ENCODE data around the gene AOPEP.

The AOPEP gene

DNA sequence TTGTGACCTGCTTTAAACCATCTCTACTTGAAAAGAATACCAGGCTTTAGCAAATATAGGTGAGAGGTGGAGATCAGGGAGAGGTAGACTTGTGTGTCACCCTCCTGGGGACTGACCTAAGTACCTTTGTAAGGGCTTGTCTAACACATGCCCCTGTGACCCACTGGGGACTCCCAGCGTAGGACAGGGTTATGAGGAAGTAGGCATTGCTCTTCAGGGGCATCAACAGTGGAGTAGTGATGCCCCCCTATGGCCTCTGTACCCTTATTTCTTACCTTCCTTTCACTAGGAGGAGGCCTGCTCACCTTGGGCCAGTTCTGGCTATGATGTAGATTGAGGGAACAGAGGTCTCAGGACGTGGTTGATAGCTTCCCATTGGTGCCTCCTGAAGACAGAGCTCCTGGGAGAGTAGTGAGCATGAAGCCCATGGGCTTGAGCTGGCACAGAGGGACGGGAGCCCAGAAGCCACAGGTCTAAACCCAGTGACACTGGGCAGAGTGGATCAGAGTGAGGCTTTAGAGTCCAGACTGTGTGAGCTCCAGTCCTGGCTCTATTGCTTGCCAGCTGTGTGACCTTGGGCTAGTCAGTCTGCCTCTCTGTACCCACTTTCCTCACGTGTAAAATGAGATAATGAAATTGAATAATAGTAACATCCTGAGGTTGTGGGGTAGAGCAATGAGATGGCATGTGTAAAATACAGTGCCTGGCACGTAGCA is 191.7 kb downstream of the AOPEP start:
- DNase-seq (ENCODE audit: low spot score) = no peak

DNA sequence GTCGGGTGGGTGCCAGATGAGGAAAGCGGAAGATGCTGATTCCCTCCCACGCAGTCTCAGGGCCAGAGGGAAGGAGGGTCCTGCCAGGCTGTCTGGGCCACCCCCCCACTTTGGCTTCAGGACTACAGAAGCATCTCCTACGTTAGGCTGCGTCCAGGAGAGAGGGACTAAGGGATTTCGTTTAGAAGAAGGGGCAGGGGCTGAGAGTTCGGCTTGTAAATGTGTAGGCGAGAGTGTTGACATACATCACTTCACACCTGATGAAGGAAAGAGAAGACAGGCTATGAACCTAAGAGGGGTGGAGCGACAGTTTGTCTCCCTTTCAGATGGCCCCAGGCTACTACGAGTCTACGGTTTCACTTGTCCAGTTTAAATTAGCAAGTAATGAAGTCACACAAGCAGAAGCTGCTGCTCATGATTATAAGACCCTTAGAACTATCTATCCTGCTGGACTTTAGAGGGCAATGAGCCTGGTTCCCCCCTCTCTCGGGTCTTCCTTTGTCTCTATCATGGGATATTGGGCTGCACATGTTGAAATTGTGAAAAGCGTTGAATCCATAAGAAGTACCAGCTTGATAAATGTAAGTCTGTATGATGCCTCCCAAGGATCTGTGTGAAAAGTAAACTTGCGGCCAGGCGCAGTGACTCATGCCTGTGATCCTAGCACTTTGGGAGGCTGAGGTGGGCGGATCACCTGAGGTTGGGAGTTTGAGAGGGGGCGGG is 193.0 kb downstream of the AOPEP start:
- DNase-seq (ENCODE audit: low spot score) = no peak

DNA sequence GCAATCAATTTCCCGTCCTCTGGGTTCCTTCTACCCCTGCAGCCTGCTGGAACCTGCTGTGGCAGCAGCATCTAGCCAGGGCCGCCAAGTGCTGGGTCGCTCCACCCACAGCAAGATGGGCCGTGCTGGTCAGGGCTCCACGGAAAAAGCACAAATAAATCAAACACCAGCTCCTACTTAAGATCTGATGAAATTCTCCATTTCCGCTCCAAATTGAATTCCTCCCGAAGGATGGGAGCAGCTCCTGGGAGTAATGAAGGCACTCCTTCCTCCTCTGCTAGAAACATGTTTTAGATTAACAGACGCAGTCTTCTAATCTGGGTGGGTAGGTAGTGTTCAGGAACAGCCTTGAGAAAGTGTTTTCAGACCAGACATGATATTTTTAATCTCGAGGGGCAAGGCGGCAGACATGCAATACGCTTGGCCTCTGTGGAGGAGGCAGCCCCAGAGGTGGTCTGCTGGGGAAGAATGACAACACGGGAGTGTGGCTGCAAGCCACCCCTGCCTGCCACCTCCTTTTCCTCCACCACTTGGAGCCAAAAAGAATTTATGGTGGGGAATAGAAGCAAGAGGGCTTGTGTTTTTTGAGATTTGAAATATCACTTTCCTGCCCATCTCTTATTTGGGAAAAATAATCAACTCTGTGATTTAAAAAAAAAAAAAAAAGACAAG is 194.1 kb downstream of the AOPEP start:
- DNase-seq (ENCODE audit: low spot score) = no peak

DNA sequence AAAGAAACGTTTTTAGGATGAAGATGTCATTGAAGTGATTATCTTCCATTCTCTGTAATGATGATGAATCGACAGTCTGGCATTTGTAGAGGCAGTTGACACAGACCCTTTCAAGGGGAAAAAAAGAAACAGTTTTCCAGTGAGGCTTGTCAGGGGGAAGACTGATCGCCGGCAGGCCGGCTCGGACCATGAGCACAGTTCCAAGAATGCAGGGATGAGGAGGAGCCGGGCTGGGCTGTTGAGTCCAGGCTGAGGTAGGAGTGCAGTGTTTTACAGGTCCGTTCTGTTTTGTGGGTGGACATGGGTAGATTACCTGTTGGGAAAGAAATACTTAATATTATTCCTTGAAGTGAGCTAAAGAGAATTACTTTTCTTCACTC is 194.6 kb downstream of the AOPEP start:
- DNase-seq (ENCODE audit: low spot score) = no peak

DNA sequence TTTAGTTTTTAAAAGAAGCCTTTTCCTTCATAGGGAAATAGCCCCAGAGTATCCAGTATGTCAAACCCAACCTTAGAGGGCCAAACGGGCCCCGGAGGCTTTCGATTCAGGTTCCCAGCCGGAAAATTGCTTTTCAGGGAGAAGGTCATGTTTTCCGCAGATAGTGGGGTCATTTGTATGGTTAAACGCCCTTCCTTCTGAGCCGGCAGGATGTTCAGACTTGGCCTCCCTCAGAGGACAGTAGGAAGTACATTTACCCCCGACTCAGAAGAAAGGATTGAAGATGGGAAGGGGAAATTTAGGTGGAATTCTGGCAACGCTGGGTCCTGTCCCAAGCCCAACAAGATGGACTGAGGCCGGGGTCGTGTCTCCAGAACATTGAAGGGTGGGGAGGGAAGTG is 195.2 kb downstream of the AOPEP start:
- DNase-seq (ENCODE audit: low spot score) = no peak

DNA sequence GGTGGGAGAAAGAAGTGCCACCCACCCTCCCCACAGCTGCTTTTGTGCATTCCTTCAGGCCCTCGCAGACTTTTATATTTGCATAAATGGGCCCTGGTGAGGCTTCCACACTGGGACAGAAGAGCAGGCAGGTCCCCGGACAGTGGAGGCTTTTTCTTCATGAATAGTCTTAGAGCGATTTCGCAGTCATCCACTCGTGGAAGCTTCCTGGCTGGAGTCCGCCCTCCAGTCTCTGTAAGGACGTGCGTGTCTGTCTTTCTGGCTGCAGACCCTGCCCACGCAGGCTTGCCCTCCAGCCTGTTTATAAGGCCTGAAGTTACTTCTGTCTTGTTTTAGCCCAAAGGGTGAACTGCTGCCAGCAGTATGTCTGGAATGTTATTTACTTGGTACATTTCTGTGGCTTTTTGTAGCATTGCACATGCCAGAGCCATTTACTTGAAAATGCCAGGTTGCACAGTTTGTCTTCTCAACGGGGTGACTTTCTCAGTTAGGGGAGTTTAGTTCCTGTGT is 195.7 kb downstream of the AOPEP start:
- no peak for DNase-seq (ENCODE audit: low spot score)

DNA sequence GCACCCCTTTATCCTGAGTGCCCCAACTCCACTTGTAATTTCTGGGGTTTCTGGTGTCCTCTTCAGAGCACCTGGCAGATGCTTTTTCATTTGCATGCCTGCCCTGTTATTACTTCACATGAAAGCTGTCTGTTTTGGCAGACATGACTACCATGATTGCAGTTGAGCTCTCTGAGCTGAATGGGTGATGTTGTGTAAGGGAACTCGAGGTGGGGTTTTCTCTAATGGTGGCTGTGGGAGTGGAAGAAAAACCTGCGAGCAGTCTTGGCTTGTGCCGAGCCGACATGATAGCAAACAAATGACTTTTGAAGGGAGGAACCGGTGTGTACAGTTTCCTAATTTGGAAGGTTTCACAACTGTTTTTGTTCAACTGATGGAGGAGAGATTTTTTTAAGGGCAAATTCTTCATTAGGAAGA is 196.2 kb downstream of the AOPEP start:
- DNase-seq (ENCODE audit: low spot score) = no peak

DNA sequence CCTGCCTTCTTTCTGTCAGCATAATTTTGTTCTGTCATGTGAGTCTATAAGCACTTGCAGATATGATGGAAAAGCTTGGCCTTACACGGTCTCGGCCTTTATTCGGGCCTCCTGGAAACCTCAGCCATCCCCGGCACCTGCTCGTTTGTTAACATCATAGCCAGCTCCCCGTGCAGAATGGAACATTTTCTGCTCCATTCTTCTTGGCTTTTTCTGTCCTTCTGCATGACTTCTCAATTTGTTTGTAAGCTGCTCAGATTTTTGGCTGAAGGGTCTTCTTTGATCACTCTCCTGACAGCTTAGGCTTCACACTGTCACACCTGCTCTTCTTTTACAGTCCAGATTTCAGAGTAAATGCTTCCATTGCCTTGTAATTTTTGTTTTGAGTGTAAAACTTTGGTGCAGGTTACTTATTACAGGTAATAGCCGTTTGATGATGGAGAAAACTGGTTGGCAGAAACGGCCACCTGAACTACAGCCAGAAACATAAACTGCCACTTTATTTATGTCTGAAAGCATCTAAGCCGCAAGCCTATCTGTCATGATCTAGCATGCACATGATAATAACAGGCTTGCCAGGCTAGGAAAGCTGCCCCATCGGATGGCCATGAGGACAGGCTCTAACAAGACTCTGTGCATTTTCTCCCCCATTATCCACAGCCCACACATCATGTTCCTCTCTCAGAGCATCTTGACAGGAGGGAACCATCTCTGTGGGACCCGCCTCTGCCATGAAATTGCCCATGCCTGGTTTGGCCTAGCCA is 197.0 kb downstream of the AOPEP start:
- DNase-seq (ENCODE audit: low spot score) = no peak

DNA sequence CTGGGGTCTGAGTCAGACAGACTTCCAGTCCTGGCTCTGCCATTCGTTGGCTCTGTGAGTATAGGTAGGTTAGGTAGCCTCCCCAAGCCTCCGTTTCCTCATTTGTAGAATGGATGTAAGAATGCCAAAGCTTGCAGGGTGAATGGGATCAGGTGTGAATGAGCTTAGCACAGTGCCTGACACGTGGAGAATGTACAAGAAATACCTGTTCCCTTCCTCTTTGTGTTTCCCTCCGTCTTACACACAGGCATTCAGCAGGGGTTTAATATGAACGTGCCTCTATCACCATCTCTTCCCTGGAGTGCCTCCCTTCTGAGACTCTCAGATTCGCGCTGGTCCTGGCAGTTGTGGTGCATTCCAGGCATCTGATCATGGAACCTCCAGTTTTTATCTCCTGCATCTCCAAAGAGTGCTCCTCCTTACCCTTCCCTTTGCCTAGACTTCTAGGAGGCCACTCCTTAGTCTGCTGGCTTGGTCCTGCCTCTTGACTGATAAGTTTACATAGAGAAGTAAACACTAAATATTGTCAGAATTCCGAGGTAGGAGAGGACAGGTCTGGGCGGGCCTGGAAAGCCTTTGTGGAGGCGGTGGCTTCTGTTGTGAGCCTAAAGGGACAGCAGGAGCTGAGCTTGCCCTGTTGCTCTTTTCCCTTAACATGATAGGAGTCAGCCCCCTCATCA is 199.4 kb downstream of the AOPEP start:
- DNase-seq (ENCODE audit: low spot score) = no peak

DNA sequence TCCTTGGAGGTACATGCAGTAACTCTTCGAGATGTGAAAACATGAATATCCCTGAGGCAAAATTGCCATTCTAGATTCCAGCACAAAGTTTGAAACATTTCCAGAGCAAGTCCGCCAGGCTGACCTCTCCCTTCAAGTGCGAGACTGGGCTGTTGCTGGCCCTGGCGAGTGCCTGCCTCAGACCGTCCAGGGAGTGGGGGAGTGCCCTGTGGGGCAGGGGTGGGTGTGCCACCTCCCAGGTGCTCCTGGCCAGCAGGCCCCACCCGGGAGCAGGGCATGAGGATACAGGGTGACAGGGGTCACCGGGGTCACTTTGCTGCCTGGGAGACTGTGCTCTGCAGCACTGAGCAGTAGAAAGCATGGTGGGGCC is 199.9 kb downstream of the AOPEP start:
- DNase-seq (ENCODE audit: low spot score) = no peak

DNA sequence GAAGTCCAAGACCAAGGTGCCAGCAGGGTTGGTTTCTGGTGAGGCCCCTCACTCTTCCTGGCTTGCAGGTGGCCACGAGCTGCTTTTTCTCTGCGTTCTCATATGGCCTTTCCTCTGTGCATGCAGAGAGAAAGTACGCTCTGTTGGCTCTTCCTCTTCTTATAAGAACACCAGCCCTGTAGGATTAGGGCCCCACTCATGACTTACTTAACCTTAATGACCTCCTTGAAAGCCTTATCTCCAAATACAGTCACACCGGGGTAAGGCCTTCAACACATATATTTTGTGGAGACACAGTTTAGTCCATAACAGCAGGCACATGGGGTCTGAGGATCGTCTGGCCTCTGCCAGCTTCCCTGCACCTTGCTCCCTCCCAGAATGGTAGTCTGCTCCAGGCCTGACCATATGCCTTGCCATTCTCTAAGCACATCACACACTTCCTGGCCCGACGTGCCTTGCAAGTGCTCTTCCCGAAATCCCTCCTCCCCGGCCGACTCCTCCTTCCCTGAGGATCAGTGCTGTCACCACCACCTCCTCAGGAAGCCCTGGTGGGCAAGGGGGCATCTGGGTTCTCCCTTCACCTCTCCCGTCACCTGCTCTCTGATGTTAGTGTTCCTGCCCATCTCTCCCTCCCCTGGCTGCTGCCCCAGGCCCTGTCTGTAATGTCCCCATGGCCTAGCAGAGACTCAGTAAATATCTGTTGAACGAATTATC is 200.7 kb downstream of the AOPEP start:
- no peak for DNase-seq (ENCODE audit: low spot score)

DNA sequence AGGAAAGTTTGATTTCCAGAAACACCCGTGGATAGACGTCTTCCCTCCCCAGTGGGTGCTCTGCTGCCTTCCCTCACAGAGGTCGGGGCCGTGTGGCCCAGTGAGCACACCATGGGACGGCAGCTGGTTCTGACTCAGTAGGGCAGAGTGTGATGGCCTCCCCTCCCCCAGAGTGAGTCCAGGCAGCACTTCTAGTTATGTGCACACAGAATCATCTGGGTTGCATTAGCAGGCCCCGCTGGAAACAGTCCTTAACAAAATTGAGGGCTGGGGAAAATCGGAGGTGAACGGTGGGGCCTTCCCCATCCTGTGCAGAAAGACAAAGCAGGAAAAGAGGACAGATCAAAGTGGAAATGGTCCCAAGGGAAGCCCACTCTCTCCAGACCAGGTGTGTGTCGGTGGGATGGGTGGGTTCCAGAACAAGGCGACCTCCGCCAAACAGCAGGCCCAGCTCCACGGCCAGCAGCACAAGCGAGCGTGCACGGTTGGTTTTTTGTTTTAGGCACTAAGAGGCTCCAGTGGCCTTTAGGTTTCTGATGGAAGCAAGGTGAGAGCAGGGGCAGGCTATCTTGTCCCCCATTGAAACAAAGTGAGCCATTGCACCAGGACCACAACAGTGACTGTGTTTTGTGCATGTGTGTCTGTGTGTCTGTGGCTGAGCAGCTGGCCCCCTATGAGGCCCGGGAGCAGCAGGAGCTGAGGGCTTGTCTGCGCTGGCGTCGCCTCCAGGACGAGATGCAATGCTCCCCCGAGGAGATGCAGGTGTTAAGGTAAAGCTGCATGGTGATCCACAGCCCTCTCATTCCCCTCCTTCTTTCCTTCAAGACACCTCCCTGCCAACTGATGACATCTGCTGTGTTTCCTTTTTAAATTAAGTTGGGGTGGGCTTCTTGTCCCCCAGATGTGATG is 201.5 kb downstream of the AOPEP start:
- no peak for DNase-seq (ENCODE audit: low spot score)

DNA sequence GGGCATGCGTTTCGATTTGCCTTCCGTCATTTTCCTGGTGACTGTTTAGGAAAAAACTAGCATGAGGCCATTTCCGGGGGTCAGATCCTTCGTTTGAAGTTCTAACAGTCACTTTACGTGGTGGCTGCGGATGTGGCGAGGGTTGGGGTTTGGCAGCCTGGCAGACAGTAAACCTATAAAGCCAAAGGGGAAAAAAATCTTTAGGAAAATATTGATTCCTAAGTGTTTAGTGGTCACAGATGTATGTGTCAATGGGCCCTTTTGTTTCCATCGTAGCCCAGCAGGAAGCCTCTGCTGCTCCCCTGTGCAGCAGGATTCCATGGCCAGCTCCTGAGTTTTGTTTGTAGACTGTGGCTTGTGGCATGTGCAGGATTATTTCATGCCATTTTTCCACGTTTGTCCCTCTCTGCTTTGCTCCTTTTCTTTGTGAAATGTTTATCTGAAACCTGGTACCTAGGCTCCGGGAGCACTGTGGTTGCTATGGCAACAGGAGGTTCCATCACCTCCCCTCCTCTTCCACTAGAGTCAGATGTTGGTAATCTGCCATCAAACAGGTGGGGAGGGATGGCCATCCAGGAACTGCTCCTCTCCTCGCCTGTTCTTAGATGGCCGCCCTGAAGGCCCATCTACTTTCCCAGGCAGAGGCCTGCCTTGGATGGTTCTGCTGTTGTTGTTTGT is 202.3 kb downstream of the AOPEP start:
- no peak for DNase-seq (ENCODE audit: low spot score)

DNA sequence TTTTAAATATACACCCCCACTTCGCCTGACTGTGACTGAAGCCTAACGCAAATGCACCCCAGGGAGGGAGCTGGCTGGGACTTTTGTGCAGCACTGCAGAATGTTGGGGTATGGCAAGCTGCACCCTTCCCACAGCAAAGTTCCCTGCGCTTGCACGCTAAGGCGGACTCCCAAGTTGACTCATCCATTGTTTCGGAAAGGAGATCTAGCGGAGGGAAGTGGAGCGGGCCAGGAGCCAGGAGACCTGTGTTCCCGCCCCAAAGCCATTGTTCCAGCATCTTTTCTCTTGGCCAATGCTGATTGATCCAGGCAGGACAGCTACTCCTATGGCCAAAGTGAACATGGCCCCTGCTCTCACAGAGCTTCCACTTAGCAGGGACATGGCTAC is 202.9 kb downstream of the AOPEP start:
- DNase-seq (ENCODE audit: low spot score) = no peak

DNA sequence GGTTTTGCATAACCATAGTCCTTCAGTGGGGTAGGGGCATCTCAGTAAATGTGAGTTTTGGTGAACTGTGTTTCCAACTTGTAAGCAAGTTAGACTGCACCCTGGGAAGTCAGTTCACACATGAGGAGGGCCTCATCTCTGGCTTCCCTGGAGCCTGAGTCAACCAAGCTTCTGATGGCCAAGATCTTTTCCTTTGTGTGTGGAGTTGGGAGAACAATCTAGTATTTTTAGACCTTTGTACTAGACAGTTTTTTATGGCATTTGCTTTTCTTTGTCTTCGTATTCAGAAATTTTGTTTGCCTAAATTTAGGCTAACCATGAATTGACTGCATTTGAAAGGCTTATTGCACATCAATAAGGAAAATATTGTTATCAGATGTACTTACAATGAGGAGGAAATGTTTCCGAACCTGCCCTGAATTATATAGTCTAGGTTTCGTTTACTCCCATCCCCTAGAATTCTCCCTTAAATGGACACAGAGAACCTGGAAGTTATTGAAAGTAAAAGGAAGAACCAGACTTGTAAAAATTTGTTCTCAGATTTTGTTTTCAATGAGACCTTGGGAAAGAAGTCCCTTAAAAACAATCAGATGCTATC is 204.6 kb downstream of the AOPEP start:
- DNase-seq (ENCODE audit: low spot score) = no peak

DNA sequence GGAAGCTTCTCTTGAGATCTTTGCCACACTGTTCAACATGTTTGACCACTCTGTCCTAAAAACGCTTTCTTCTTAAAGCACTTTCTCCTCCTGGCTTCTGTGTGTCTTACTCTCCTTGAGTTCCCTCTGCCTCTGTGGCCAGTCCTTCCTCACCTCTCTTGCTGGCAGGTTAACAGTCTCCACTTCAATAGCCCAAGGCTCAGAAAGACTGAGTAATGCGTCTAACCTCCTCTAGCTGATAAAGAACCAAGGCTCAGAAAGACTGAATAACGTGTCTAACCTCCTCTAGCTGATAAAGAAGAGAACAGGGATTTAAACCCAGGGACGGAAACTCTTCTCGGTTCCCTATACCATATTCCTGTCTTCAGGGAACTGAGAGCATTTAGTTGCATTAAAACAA is 205.2 kb downstream of the AOPEP start:
- DNase-seq (ENCODE audit: low spot score) = no peak

DNA sequence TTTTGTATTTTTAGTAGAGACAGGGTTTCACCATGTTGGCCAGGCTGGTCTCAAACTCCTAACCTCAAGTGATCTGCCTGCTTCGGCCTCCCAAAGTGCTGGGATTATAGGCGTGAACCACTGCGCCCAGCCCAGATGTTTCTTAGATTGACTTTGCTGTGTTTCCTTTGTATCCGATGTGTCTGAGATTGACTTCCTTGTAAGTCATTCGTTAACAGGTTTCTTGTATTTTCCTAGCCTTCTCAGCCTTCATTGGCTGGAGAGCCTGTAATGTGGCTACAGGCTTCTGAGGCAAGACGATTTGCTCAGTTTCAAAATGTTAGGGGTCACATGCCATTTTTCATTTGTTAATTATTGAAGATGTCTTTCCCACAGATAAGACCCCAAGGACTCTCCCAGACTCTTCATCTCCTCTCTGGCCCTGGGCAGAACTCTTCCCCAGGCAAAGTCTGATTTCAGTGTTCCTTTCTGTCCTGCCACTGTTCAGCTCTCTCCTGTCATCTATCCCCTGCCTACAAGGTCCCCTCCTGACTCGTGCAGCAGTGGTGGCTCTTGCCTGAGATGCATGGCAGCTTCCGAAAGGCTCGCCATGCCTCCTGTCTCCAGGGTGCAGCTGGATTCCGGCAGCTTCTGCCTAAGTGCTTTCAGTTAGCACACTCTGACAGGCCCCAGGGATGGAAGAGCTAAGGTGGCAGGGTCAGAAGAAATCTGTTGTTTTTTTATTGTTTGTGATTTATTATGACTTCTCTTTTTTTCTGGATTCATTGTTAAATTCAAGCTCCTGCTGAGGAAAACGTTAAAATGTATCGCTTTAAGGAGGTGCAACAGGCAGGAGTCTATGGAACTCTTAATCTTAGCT is 206.4 kb downstream of the AOPEP start:
- DNase-seq (ENCODE audit: low spot score) = no peak

DNA sequence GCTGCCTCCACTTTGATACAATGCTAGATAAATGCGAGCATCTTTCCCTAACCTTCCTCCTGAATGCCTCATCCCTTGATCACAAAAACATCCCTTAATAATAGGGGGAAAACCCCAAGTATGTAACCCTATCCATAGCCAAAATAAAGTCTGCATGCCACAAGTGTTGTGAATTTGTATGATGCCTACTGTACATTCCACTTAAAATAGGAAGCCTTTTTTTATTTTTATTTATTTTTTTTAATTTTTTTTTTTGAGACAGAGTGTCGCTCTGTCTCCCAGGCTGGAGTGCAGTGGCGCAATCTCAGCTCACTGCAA is 207.0 kb downstream of the AOPEP start:
- DNase-seq (ENCODE audit: low spot score) = no peak
